DND-41 (cell line): Measurements from ENCODE around the gene TMEM127.
"Not testable (repeated sequence)": the region's sequence is repeated elsewhere in the genome, so short reads cannot be mapped to it uniquely, and the experiment has no call there.

Experiments
- ATAC-seq: fragments of 200-7000 bp; cut with Tn5 transposase; 3 replicates; pipeline ENCODE4 v1.9.1; 2021; ENCODE audit warnings: low read depth; ENCODE audit not compliant: insufficient read depth
- DNase-seq: peaks from one replicate; pipeline ENCODE4 v3.0.0-alpha.2; 2020
- H2AFZ ChIP-seq: 2 replicates; pipeline ENCODE4 v1.6.0; 2012; ENCODE audit warnings: low read depth, low read length
- H3K27ac ChIP-seq: 2 replicates; pipeline ENCODE4 v1.5.1; 2012; ENCODE audit warnings: low read length, inconsistent platforms
- H3K27me3 ChIP-seq: fragments of 200-600 bp; sonication (generic); 2 replicates; pipeline ENCODE4 v1.6.0; 2012; ENCODE audit warnings: low read length, mild to moderate bottlenecking, inconsistent platforms; ENCODE audit not compliant: insufficient read depth, poor library complexity
- H3K36me3 ChIP-seq: 2 replicates; pipeline ENCODE4 v1.5.1; 2012; ENCODE audit warnings: low read length, inconsistent platforms; ENCODE audit not compliant: insufficient read depth
- H3K4me1 ChIP-seq: 2 replicates; pipeline ENCODE4 v1.5.1; 2012; ENCODE audit warnings: mild to moderate bottlenecking, low read length; ENCODE audit not compliant: insufficient read depth
- H3K4me2 ChIP-seq: 2 replicates; pipeline ENCODE4 v1.6.0; 2012; ENCODE audit warnings: mild to moderate bottlenecking, moderate library complexity, low read length, inconsistent platforms; ENCODE audit not compliant: insufficient read depth
- H3K4me3 ChIP-seq, 2 experiments: fragments of 200-600 bp in 1 of 2; shearing (Covaris generic) in 1 of 2; 2 replicates each; pipeline ENCODE4 v1.5.1; 2012 to 2016; ENCODE audit warnings: inconsistent platforms in 2 of 2, low read length in 2 of 2, mild to moderate bottlenecking in 2 of 2, low read depth in 1 of 2, moderate library complexity in 1 of 2
- H3K79me2 ChIP-seq: 2 replicates; pipeline ENCODE4 v1.6.0; 2012; ENCODE audit warnings: low read length, inconsistent platforms; ENCODE audit not compliant: insufficient read depth
- H3K9ac ChIP-seq: 2 replicates; pipeline ENCODE4 v1.6.0; 2012; ENCODE audit warnings: low read depth, mild to moderate bottlenecking, inconsistent platforms, low read length, moderate library complexity
- H3K9me3 ChIP-seq: 2 replicates; pipeline ENCODE4 v1.5.1; 2012; ENCODE audit warnings: low read length, moderate library complexity, mild to moderate bottlenecking, inconsistent platforms; ENCODE audit not compliant: insufficient read depth, severe bottlenecking
- H4K20me1 ChIP-seq: 2 replicates; pipeline ENCODE4 v1.6.0; 2012; ENCODE audit warnings: low read length; ENCODE audit not compliant: insufficient read depth
- CTCF ChIP-seq: IDR thresholded peaks from 2 replicates; pipeline ENCODE4 v1.5.1; 2012; ENCODE audit warnings: borderline replicate concordance, low read length, moderate library complexity, mild to moderate bottlenecking; ENCODE audit not compliant: poor library complexity, severe bottlenecking; ENCODE audit errors: extremely low read depth
- EZH2 ChIP-seq: IDR thresholded peaks from 3 replicates; pipeline ENCODE4 v1.6.1; 2012; ENCODE audit warnings: borderline replicate concordance, low read depth, mild to moderate bottlenecking, moderate library complexity, low read length, inconsistent platforms; ENCODE audit not compliant: severe bottlenecking

Gene TMEM127

DNA sequence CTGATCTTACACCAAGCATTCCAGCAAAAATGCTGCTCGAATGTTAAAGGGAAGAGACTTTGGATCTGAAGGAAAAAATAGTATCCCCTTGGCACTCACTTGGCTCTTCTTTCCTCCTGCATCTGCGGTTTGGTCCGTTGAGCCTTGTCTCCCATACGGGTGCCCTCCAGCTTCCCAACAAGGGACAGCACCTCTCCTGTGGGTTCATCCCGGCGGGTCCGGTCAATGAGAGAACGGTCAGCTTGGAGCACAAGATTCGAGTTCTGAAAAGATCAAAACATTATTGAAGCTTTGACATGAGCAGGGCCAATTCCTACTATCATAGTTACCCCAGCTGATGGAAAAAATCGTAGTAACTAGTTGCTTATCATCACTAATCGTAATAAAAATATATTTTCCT lies 38.8 kb upstream of the TMEM127 start:
- Histone ChIP-seq H3K36me3 (peaks cover 50% of the 10 kb centered on the region), H3K79me2 (peaks cover 65% of the 10 kb centered on the region), H3K9ac (peak overlapping the region; percentile 70), H3K4me1 (peaks cover 49% of the 10 kb centered on the region), H3K4me3 (peak overlapping the region; percentile 45 to 73), H3K27me3 (no peaks in the 10 kb centered on the region), H3K9me3 (no peaks in the 10 kb centered on the region), H2AFZ (0 out of 2 replicates have a peak overlapping the region, but pooled peaks have one; percentile 73), H3K4me2 (peak overlapping the region; percentile 71), H4K20me1 (peaks cover 29% of the 10 kb centered on the region; the same call in 1 of the 2 replicates), H3K27ac (peak overlapping the region; percentile 90)
- DNase-seq, result no peak
- TF ChIP-seq EZH2 (no peak), CTCF (no peak)
- no peak for ATAC-seq

DNA sequence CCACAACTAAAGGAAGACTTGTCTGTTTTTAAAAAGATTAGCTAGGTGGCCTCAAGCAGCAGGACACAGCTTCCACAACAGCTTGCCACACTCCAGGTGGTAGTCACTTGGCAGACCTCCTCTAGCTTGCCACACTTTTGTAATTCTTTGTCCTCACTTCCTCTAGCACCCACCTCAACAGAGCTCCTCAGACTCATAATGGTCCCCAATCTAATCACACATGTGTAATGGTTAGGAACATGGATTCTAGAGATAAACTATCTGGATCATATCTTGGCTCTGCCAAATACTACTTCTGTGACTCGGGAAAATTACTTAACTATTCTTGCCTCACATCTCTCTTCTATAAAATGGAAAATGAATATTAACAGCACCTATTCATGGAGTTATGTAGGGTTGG lies 36.1 kb upstream of the TMEM127 start:
- H4K20me1 ChIP-seq, result peaks cover 34% of the 10 kb centered on the region; the same call in 1 of the 2 replicates
- TF ChIP-seq CTCF (no peak), EZH2 (no peak)
- no peak overlapping the region for H3K9ac ChIP-seq
- ATAC-seq (no peak), DNase-seq (no peak)
- H3K79me2 ChIP-seq, result peaks cover 69% of the 10 kb centered on the region
- no peaks in the 10 kb centered on the region for H3K27me3 ChIP-seq
- H3K27ac ChIP-seq, result no peak overlapping the region
- no peak overlapping the region for H3K4me3 ChIP-seq
- no peaks in the 10 kb centered on the region for H3K9me3 ChIP-seq
- peaks cover 77% of the 10 kb centered on the region for H3K36me3 ChIP-seq
- no peak overlapping the region for H2AFZ ChIP-seq
- peak overlapping the region; percentile 42; the same call in 1 of the 2 replicates for H3K4me2 ChIP-seq
- H3K4me1 ChIP-seq, result peaks cover 44% of the 10 kb centered on the region

DNA sequence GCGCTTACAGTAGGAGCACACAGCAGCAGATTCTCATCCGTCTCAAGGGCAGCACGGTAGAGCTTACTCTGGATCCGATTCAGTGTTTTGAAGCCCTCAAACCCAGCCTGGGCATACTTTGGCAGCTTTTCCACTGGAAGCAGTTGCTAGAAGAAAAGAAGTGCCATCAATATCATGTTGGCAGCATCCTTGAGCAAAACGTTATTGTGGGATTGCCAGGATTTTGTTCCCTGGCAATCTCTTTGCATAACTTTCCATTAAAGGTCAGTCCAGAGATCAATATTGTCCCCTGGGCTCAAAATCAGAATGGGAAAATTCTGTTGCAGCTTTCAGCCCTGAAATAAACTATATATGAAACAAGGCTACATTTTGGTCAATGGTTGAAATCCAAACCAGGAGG lies 31.1 kb upstream of the TMEM127 start:
- DNase-seq (no peak), ATAC-seq (no peak)
- Histone ChIP-seq H2AFZ (no peak overlapping the region), H3K9me3 (no peaks in the 10 kb centered on the region), H3K27ac (no peak overlapping the region), H3K27me3 (no peaks in the 10 kb centered on the region), H3K79me2 (peaks cover 22% of the 10 kb centered on the region), H3K4me2 (no peak overlapping the region), H3K9ac (no peak overlapping the region), H4K20me1 (peaks cover 32% of the 10 kb centered on the region; the same call in 1 of the 2 replicates), H3K4me1 (peaks cover 5% of the 10 kb centered on the region), H3K4me3 (no peak overlapping the region), H3K36me3 (peaks cover 96% of the 10 kb centered on the region)
- TF ChIP-seq EZH2 (no peak), CTCF (no peak)

- H3K79me2 ChIP-seq, H3K4me3 ChIP-seq, H3K27me3 ChIP-seq, H3K4me2 ChIP-seq, H3K9ac ChIP-seq, H2AFZ ChIP-seq, H3K9me3 ChIP-seq, H3K4me1 ChIP-seq, H3K27ac ChIP-seq, DNase-seq, ATAC-seq: not testable (repeated sequence)
- Histone ChIP-seq H3K36me3 (peaks cover 96% of the 10 kb centered on the region), H4K20me1 (peaks cover 16% of the 10 kb centered on the region)
These were observed 28.5 kb upstream of the TMEM127 start for GRCh38 chr2:96294271-96294670.
